ENCODE results near the gene ARHGEF18. TPM values are rescaled to one million over a fixed set of nuclear protein-coding genes. Genes with fewer than 3 reads are reported as not detected.

ARHGEF18 gene
- total RNA-seq, 1 donor from 2014 or later, result 17.9 TPM

- DNase-seq, result no peak
These were observed 37.6 kb downstream of the ARHGEF18 start for GRCh38 chr19:7386308-7386707.

GRCh38 chr19:7386769-7387168, 38.0 kb downstream of the ARHGEF18 start:
- DNase-seq, result no peak

GRCh38 chr19:7391218-7391670, 42.5 kb downstream of the ARHGEF18 start:
- DNase-seq, result no peak

- DNase-seq, result no peak
These were observed 44.7 kb downstream of the ARHGEF18 start for GRCh38 chr19:7393459-7393858.

- no peak for DNase-seq
These were observed 45.4 kb downstream of the ARHGEF18 start for GRCh38 chr19:7393939-7394730.

- peak; percentile 89 for DNase-seq
These were observed 46.1 kb downstream of the ARHGEF18 start for GRCh38 chr19:7394731-7395359.

GRCh38 chr19:7395360-7396066, 46.8 kb downstream of the ARHGEF18 start:
- DNase-seq, result no peak

- no peak for DNase-seq
These were observed 49.0 kb downstream of the ARHGEF18 start for GRCh38 chr19:7397687-7398086.

Other genes starting within 250 kb of the ARHGEF18 start
- gene INSR, start 54.5 kb upstream of the ARHGEF18 start, total RNA-seq, result 51.4 TPM
- gene PEX11G, start 140.1 kb downstream of the ARHGEF18 start, total RNA-seq, result 1.1 TPM
- gene ZNF358, start 167.2 kb downstream of the ARHGEF18 start, total RNA-seq, result 7.4 TPM
- 6.9 TPM for gene MCOLN1, start 173.7 kb downstream of the ARHGEF18 start, total RNA-seq
- gene PNPLA6, start 186.8 kb downstream of the ARHGEF18 start, total RNA-seq, result 17.6 TPM
- gene CAMSAP3, start 246.9 kb downstream of the ARHGEF18 start, total RNA-seq, result 5.7 TPM

Measured in skin of body (tissue), 2 donors.